ENCODE data around the gene SYNRG.

SYNRG gene

DNA sequence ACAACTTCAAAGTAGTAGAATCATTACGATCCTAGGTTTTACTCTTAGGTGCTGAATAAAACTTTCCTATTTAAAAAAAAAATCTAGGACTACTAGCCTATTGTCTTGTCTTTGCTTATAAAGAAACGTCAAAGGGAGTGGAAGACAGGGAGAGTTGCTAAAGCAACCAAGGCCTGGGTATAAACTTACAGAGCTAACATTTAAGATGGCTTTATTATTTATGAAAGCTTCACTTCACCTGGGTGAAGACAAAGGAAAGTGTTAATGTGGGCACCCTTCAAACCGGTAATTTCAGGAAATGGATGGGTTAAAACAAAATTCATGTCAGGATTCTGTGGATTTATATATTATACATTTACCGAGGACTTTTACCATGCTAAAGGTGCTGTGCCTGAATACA lies 117.1 kb downstream of the SYNRG start:
- Histone ChIP-seq H3K4me1 (ENCODE audit: control insufficient read depth, insufficient read depth, low read length) (peaks cover 30% of the 10 kb centered on the region), H3K9me3 (ENCODE audit: control insufficient read depth, insufficient read depth, low read length) (no peaks in the 10 kb centered on the region), H3K36me3 (ENCODE audit: control insufficient read depth, insufficient read depth, low read length) (no peaks in the 10 kb centered on the region), H3K9ac (ENCODE audit: low read depth, low read length) (no peak overlapping the region), H3K4me3 (ENCODE audit: low read depth, low read length) (no peak overlapping the region), H3K27me3 (ENCODE audit: control insufficient read depth, insufficient read depth, low read length) (peaks cover 6% of the 10 kb centered on the region)

DNA sequence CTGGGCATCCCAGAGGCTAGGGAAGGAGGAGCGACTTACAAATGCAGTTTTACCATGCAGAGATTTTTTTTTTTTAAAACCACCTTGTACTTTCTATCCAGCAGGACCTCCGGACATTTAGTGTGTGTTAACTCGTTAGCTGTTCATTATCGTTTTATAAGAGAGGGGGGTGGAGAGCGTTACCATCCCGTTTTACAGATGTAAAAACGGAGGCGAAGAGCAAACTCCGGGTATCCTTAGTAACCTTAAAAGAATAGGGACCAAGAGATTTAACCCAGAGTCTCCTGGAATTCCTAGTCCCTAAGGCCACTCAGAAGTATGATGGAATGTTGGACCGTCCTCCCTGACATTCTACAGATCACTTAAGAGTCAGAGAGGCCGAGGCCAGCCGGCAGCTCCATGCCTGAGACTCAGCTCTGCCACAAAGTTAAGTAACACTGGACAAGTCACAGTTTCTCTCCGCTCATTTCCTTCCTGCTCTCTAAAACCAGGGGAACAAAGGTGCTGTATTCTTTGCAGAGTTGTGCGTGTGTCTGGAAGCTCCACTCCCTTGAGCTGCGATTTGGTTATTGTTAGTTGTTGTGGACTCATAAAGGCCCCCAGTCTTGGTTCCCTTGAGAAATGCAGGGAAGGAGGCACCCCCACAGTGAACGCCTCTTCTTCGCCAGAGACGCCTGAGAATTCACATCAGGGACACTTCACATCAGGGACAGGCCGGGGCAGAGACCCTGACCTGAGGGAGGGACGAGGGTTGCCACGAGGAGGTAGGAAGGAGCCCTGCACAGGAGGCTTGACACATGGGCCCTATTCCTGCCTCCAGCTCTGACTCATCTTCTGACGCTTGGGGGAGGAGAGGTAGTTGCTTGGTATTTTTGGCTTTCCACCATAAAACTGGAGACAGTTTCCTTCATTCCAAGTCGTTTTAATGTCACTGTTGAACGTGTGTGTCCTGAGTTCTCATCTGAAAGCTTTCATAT lies 118.3 kb downstream of the SYNRG start:
- H3K36me3 ChIP-seq (ENCODE audit: control insufficient read depth, insufficient read depth, low read length) = no peaks in the 10 kb centered on the region
- H3K27me3 ChIP-seq (ENCODE audit: control insufficient read depth, insufficient read depth, low read length) = peaks cover 6% of the 10 kb centered on the region
- peak overlapping the region; percentile 74 for H3K4me3 ChIP-seq (ENCODE audit: low read depth, low read length)
- H3K9me3 ChIP-seq (ENCODE audit: control insufficient read depth, insufficient read depth, low read length) = no peaks in the 10 kb centered on the region
- H3K9ac ChIP-seq (ENCODE audit: low read depth, low read length) = no peak overlapping the region
- peaks cover 30% of the 10 kb centered on the region for H3K4me1 ChIP-seq (ENCODE audit: control insufficient read depth, insufficient read depth, low read length)

DNA sequence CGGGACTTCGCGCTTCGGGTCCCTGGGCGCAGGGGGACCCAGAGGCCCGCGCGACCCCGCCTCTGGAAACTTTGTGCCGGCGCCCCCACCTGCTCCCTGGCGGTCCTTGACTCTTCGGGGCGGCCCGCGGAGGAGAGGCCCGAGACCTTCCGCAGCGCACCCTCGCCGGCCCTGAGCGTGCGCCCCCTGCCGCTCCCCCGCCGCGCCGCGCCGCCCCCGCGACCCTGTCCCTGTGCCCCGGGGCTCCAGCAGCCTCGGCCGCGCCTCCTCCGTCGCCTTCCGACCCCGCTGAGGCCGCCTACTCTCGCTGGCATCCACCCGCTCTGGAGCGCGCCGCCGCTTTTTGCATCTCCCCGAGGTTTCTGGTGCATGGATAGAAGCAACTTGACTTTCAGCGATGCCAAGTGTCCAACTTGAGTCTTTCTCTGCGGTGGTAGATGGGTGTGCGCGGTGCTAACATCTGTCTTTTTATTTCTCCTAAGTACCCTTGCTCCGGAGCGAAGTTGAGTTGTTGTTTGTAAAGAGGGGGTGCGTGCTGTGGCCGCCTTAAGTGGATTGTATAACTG lies 119.1 kb downstream of the SYNRG start:
- Histone ChIP-seq H3K4me3 (ENCODE audit: low read depth, low read length) (peak overlapping the region; percentile 74), H3K4me1 (ENCODE audit: control insufficient read depth, insufficient read depth, low read length) (peaks cover 27% of the 10 kb centered on the region), H3K9me3 (ENCODE audit: control insufficient read depth, insufficient read depth, low read length) (no peaks in the 10 kb centered on the region), H3K9ac (ENCODE audit: low read depth, low read length) (no peak overlapping the region), H3K36me3 (ENCODE audit: control insufficient read depth, insufficient read depth, low read length) (no peaks in the 10 kb centered on the region), H3K27me3 (ENCODE audit: control insufficient read depth, insufficient read depth, low read length) (peaks cover 6% of the 10 kb centered on the region)

DNA sequence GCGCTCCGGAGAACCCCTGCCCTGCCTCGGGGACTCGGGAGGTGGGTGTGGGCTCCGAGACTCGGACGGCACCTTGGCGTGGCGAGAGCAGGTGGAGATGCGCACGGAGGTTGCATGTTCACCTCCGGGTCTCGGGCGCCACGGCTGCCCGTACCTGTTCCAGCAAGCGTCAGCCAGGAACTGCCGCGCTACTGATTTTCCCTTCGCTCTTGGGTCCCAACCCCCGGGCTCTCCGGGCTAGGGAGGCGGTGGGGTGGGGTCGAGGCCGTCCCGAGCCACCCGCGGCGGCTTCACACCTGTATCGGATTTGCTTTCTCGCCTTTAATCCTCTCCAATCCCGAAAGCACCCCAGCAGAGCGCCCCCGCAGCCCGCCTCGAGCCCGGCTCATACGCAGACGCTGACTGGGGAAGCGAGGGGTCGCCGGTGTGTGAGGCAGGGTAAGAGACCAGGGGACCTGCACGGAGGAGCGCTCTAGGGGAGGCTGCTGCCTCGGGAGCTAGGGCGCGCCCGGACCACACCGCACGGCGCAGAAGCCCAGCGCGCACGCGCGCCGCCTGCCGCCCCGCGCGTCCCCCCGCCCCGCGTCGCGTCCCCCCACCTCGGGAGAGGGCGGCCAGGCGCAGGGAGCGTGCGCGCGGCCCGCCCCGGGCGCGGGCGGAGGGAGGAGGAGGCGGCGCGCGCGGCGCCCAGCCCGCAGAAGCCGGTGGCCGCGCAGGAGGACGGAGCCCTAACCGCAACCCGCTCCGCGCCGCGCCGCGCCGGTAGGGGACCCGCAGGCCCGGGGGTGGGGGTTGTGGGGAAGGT lies 119.8 kb downstream of the SYNRG start, which contains the start of gene DUSP14:
TSS of gene DUSP14 (plus strand) at position 695 of the 805 bp plus-strand sequence. CDS start 22,382 bp downstream, outside the sequence.
- H3K4me1 ChIP-seq (ENCODE audit: control insufficient read depth, insufficient read depth, low read length) = peaks cover 20% of the 10 kb centered on the region
- H3K9me3 ChIP-seq (ENCODE audit: control insufficient read depth, insufficient read depth, low read length) = no peaks in the 10 kb centered on the region
- peak within 1 kb of the TSS; percentile 76 for H3K9ac ChIP-seq (ENCODE audit: low read depth, low read length)
- peaks cover 6% of the 10 kb centered on the region for H3K27me3 ChIP-seq (ENCODE audit: control insufficient read depth, insufficient read depth, low read length)
- peak within 1 kb of the TSS; percentile 74 for H3K4me3 ChIP-seq (ENCODE audit: low read depth, low read length)
- no peaks in the 10 kb centered on the region for H3K36me3 ChIP-seq (ENCODE audit: control insufficient read depth, insufficient read depth, low read length)

DNA sequence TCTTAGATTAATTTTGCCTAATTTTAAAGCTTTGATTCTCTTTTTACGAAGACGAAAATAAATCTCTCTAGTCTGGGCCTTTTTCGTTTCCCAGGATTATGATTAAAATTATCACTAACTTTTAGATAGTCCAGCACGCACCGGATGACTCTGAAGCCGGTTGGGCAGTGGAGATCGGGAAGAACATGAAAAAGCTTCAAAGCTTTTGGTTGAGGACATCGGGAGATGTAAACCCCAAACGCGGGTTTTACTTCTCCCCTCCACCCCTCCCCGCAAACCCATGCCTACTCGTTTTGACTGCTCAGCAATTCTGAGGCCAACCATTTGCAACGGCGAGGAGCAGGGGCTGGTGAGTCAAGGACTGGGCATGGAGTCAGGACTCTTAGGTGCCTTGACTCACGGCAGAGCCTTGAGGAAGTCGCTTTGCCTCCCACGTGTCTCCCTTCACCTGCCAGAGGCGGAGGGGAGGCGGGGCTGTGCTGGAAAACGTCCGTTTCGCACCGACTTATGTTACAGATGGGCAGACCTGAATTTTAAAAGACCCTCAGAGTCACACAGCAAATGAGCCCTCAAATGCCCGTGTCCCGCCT lies 120.5 kb downstream of the SYNRG start:
- H3K9me3 ChIP-seq (ENCODE audit: control insufficient read depth, insufficient read depth, low read length) = no peaks in the 10 kb centered on the region
- peaks cover 23% of the 10 kb centered on the region for H3K4me1 ChIP-seq (ENCODE audit: control insufficient read depth, insufficient read depth, low read length)
- H3K9ac ChIP-seq (ENCODE audit: low read depth, low read length) = peak overlapping the region; percentile 76
- peak overlapping the region; percentile 72 for H3K4me3 ChIP-seq (ENCODE audit: low read depth, low read length)
- H3K36me3 ChIP-seq (ENCODE audit: control insufficient read depth, insufficient read depth, low read length) = no peaks in the 10 kb centered on the region
- peaks cover 6% of the 10 kb centered on the region for H3K27me3 ChIP-seq (ENCODE audit: control insufficient read depth, insufficient read depth, low read length)

DNA sequence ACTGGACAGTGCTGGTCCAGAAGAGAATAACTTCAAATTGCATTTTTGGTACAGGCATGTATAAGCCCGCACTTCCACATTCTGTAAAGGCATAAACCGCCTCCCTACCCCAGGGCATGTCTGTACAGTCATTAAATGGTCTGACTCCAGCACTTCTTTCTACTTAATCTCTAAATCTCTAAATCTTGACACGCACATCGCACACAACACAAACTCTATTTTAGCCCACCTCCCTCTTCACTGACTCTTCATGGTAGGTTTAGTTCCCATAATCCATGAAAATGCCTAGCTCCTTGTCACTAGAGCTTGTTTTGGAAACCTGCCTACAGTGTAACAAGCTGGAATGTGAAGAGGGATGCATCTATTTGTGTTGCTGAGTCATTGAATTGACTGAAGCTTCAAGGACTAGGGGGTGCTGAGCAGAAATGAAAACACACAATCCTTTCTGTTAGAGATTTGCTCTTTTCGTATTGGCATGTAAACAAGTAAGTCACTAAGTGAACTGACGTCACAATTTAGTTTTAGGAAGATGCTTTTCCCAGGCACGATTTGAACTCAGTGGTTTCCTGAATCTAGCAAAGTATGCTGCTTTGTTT lies 121.1 kb downstream of the SYNRG start:
- Histone ChIP-seq H3K9me3 (ENCODE audit: control insufficient read depth, insufficient read depth, low read length) (no peaks in the 10 kb centered on the region), H3K4me1 (ENCODE audit: control insufficient read depth, insufficient read depth, low read length) (peaks cover 29% of the 10 kb centered on the region), H3K36me3 (ENCODE audit: control insufficient read depth, insufficient read depth, low read length) (no peaks in the 10 kb centered on the region), H3K27me3 (ENCODE audit: control insufficient read depth, insufficient read depth, low read length) (peaks cover 6% of the 10 kb centered on the region), H3K4me3 (ENCODE audit: low read depth, low read length) (peak overlapping the region; percentile 72), H3K9ac (ENCODE audit: low read depth, low read length) (no peak overlapping the region)

DNA sequence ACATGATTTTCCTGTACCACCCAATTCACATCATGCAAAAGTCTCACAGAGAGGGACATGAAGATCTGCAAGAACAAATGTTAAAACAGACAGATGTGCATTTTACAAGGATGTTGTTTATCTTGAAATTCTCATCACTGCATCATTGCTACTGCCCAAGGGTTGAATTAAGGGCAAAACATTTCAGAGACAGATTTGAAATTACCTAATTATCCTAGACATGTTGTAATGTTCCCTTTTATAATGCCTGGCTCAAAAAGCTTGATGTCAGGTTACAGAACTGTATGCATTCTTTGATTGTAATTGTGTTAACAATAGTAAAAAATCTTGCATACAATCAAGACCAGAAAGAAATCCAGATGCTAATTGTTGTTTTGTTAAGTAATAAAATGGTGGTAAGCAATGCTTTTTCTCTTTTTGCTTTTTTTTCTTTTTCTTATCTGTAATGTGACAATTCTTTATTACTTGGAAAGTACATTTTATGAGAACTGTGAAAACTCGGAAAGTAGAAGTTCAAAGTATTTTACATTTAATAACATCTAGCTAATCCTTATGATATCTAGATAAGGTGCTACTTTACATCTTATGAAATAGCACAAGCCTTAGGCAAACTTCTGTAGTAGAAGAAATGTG lies 123.2 kb downstream of the SYNRG start:
- H3K9me3 ChIP-seq (ENCODE audit: control insufficient read depth, insufficient read depth, low read length) = no peaks in the 10 kb centered on the region
- peaks cover 6% of the 10 kb centered on the region for H3K27me3 ChIP-seq (ENCODE audit: control insufficient read depth, insufficient read depth, low read length)
- peaks cover 17% of the 10 kb centered on the region for H3K4me1 ChIP-seq (ENCODE audit: control insufficient read depth, insufficient read depth, low read length)
- H3K9ac ChIP-seq (ENCODE audit: low read depth, low read length) = no peak overlapping the region
- no peak overlapping the region for H3K4me3 ChIP-seq (ENCODE audit: low read depth, low read length)
- H3K36me3 ChIP-seq (ENCODE audit: control insufficient read depth, insufficient read depth, low read length) = no peaks in the 10 kb centered on the region

DNA sequence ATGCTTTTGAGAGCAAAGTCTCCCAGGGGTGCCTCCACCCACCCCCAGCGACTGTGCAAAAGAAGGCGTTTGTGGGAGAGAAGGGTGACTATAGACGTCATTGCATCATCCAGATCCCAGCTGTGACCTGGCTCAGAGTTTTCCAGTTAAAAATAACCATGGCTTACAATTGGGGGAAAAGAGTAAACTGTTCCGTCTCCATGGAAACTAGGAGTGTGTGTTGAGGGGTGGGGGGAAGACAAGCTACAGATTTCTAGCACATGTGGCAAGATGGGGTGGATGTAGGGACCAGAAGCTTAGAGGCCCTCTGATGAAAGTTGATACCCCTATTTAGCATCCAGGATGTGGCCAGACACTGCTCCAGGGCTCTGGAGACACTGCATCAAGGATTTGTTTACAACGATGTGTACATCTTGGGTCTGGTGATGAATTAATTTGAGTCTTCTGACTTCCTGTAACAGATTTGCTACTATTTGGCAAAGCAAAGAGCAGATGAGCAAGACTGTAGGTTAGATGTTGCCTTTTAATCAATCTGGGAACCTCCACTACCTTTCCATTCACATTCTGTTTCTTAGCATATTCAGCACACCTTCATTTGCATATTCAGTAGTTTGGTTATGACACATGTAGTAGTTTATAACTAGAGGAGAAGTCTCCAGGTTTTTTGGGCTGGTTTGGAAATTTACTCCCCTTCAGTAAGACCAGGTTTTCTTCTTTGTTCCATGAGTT lies 125.7 kb downstream of the SYNRG start:
- Histone ChIP-seq H3K4me1 (ENCODE audit: control insufficient read depth, insufficient read depth, low read length) (peaks cover 16% of the 10 kb centered on the region), H3K4me3 (ENCODE audit: low read depth, low read length) (no peak overlapping the region), H3K27me3 (ENCODE audit: control insufficient read depth, insufficient read depth, low read length) (peaks cover 6% of the 10 kb centered on the region), H3K36me3 (ENCODE audit: control insufficient read depth, insufficient read depth, low read length) (no peaks in the 10 kb centered on the region), H3K9me3 (ENCODE audit: control insufficient read depth, insufficient read depth, low read length) (no peaks in the 10 kb centered on the region), H3K9ac (ENCODE audit: low read depth, low read length) (no peak overlapping the region)

DNA sequence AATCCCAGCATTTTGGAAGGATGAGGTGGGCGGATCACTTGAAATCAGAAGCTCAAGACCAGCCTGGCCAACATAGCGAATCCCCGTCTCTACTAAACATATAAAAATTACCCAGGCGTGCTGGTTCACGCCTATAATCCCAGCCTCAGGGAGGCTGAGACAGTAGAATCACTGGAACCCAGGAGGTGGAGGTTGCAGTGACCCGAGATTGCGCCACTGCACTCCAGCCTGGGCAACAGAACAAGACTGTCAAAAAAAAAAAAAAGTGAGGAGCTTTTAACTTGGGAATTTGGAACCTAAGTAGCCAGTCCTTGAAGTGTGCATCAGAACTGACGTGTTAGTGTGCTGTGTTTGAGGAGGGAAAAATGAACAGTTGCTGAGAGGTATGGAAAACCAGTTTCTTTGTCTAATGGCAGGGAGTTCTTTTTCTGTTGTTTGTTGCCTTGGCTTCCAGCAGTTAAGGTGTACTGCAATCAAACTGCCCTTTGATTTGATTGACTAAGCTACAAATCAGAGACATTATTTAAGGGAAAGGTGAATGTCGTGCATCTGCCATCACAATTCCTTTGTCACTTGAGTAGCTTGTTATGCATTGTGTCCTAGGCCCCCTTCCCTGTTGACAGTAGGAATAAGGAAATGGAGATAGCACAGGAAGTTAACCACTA lies 128.1 kb downstream of the SYNRG start:
- H3K4me3 ChIP-seq (ENCODE audit: low read depth, low read length) = no peak overlapping the region
- peaks cover 9% of the 10 kb centered on the region for H3K4me1 ChIP-seq (ENCODE audit: control insufficient read depth, insufficient read depth, low read length)
- H3K27me3 ChIP-seq (ENCODE audit: control insufficient read depth, insufficient read depth, low read length) = no peaks in the 10 kb centered on the region
- peaks cover 10% of the 10 kb centered on the region for H3K36me3 ChIP-seq (ENCODE audit: control insufficient read depth, insufficient read depth, low read length)
- no peaks in the 10 kb centered on the region for H3K9me3 ChIP-seq (ENCODE audit: control insufficient read depth, insufficient read depth, low read length)
- H3K9ac ChIP-seq (ENCODE audit: low read depth, low read length) = no peak overlapping the region

DNA sequence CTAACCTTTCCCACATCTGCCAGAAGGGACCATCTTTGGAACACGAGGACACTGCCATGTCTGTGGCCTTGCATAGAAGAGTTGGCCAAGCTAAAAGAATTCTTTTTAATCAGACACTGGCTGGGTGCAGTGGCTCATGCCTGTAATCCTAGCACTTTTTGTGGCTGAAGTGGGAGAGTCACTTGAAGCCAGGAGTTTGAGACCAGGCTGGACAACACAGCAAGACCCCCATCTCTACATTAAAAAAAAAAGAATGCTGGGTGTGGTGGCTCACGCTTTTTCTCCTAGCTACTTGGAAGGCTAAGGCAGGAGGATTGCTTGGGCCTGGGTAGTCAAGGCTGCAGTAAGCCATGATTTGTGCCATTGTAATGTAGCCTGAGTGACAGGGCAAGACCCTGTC lies 128.8 kb downstream of the SYNRG start:
- Histone ChIP-seq H3K27me3 (ENCODE audit: control insufficient read depth, insufficient read depth, low read length) (no peaks in the 10 kb centered on the region), H3K36me3 (ENCODE audit: control insufficient read depth, insufficient read depth, low read length) (peaks cover 11% of the 10 kb centered on the region), H3K9me3 (ENCODE audit: control insufficient read depth, insufficient read depth, low read length) (no peaks in the 10 kb centered on the region), H3K4me1 (ENCODE audit: control insufficient read depth, insufficient read depth, low read length) (peaks cover 9% of the 10 kb centered on the region), H3K9ac (ENCODE audit: low read depth, low read length) (no peak overlapping the region), H3K4me3 (ENCODE audit: low read depth, low read length) (no peak overlapping the region)
